AG09319 (cell line): Measurements from ENCODE around the gene AGPAT2.

Experiments
- DNase-seq: peaks from one replicate; pipeline ENCODE4 v3.0.0-alpha.2; 2010; ENCODE audit warnings: low read depth; ENCODE audit errors: extremely low read depth
- CTCF ChIP-seq: IDR thresholded peaks from 2 replicates; pipeline ENCODE4 v1.5.1; 2011; ENCODE audit warnings: low read depth, mild to moderate bottlenecking, inconsistent platforms, low read length, moderate library complexity

The AGPAT2 gene

GRCh38 chr9:136690104-136690805 lies 3.0 kb upstream of the AGPAT2 start:
- no peak for DNase-seq
- no peak for TF ChIP-seq CTCF

- TF ChIP-seq CTCF = no peak
- no peak for DNase-seq
Observed at GRCh38 chr9:136689108-136689460, 1.8 kb upstream of the AGPAT2 start.

- no peak for TF ChIP-seq CTCF
- DNase-seq = no peak
Observed at GRCh38 chr9:136688274-136689107, 1.2 kb upstream of the AGPAT2 start.

GRCh38 chr9:136687721-136688223 lies 515 bp upstream of the AGPAT2 start:
- DNase-seq = no peak
- no peak for TF ChIP-seq CTCF

- TF ChIP-seq CTCF = no peak
- DNase-seq = no peak
Observed at GRCh38 chr9:136686534-136686793, 793 bp downstream of the AGPAT2 start.

GRCh38 chr9:136685790-136686533 lies 1.3 kb downstream of the AGPAT2 start:
- no peak for DNase-seq
- no peak for TF ChIP-seq CTCF

- TF ChIP-seq CTCF = no peak
- no peak for DNase-seq
Observed at GRCh38 chr9:136685216-136685615, 2.0 kb downstream of the AGPAT2 start.
